Epithelial cell of proximal tubule (primary cell): Measurements from ENCODE around the gene PLEKHA3. TPM values are rescaled to one million over a fixed set of nuclear protein-coding genes. Genes with fewer than 3 reads are reported as not detected.

Experiments
- DNase-seq: peaks from one replicate; pipeline ENCODE4 v3.0.0-alpha.2; 2011; ENCODE audit warnings: low read depth
- H3K4me3 ChIP-seq: 2 replicates; pipeline ENCODE4 v1.5.1; 2011; ENCODE audit warnings: low read depth, mild to moderate bottlenecking, low read length
- total RNA-seq: library from RNA; depleted of rRNA; stranded (reverse); fragments of >200 nt; gene quantifications from 2 replicates; pipeline ENCODE4 v1.2.3, GENCODE V29; 2015
- TF ChIP-seq, protein P1 (sequence below): conservative IDR thresholded peaks from 2 replicates; pipeline ENCODE4 v1.5.1; 2012; ENCODE audit warnings: low read depth, mild to moderate bottlenecking, low read length

The PLEKHA3 gene
- total RNA-seq, 1 donor from 2014 or later, result 13.7 TPM

DNA sequence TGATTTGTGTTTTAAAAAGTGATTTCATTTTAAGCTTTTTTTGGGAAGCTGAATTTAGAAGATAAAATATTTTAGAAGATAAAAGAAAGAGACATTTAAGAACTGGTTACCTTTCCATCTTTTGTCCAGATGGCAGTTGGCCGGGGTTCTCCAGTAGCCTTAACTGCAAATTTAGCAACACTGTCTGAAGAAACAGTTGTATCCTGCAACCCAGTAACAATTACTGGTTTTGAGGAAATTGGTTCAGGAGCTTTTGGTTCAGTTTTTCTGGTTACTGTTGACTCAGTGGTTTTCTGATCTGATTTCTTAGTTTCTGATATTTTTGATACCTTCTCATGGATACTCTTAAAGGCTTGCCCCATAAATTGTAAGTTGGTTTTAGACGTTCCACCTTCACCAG lies 49.9 kb downstream of the PLEKHA3 start:
- H3K4me3 ChIP-seq, result no peak overlapping the region
- no peak for DNase-seq
- TF ChIP-seq, protein P1, sequence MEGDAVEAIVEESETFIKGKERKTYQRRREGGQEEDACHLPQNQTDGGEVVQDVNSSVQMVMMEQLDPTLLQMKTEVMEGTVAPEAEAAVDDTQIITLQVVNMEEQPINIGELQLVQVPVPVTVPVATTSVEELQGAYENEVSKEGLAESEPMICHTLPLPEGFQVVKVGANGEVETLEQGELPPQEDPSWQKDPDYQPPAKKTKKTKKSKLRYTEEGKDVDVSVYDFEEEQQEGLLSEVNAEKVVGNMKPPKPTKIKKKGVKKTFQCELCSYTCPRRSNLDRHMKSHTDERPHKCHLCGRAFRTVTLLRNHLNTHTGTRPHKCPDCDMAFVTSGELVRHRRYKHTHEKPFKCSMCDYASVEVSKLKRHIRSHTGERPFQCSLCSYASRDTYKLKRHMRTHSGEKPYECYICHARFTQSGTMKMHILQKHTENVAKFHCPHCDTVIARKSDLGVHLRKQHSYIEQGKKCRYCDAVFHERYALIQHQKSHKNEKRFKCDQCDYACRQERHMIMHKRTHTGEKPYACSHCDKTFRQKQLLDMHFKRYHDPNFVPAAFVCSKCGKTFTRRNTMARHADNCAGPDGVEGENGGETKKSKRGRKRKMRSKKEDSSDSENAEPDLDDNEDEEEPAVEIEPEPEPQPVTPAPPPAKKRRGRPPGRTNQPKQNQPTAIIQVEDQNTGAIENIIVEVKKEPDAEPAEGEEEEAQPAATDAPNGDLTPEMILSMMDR, result no peak

DNA sequence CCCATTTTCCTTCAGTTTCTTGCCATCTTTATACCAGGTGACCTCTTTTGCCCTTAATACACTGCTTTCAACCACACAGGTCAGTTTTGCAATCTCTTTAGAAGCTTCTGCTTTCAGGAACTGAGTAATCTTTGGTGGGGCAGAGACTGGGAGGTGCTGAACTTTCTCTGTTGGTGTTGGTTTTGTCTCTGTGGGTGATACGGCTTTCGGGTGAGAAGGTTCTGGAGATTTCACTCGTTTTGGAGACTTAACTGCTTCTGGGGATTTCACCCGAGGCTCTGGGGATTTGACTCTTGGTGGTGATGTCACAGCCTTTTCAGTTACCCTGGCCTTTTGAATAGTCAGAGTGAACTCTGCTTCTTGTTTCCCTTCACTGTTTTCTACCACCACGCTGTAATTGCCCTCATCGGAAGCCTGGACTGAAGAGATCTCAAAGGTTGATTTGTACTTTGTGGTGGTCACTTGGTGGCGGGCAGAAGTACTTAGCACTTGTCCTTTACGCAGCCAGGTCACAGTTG lies 50.4 kb downstream of the PLEKHA3 start:
- no peak for DNase-seq
- TF ChIP-seq, protein P1, result no peak
- H3K4me3 ChIP-seq, result no peak overlapping the region

DNA sequence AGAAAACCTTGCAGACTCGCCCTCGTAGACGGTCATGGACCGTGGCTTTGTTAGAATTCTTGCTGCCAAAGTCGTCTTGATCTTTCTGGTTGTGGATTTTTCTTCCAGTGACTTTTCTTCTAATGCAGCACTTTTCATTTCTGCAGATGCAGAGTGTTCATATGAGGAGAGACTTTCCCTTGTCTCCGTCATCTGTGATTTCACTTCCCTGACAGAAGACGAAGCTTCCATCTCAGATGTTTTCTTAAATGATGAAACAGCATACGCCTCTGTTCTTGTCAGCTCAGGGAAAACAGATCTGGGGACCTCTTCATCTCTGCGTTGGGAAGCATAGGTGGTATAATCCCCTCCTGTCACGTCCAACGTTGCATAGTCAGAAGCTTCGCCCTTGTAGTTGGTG lies 50.9 kb downstream of the PLEKHA3 start:
- TF ChIP-seq, protein P1, result no peak
- DNase-seq, result no peak
- H3K4me3 ChIP-seq, result no peak overlapping the region

DNA sequence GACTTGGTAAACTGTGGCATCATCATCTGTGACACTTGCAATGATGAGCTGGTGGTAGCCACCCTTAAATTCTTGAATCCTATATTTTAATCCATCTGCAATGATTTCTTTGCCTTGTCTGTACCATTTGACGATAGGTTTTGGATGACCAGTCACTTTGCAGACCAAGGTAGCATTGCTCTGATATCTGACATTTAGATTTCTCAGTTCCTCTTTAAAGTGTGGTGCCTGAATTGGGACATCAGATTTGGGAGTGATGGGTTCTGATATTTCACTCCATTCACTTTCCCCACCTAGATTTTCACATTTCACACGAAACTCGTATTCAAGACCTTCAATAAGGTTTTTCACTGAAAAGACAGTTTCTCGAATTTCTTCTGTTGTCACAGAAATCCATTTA lies 55.8 kb downstream of the PLEKHA3 start:
- DNase-seq, result no peak
- H3K4me3 ChIP-seq, result no peak overlapping the region
- TF ChIP-seq, protein P1, result no peak

DNA sequence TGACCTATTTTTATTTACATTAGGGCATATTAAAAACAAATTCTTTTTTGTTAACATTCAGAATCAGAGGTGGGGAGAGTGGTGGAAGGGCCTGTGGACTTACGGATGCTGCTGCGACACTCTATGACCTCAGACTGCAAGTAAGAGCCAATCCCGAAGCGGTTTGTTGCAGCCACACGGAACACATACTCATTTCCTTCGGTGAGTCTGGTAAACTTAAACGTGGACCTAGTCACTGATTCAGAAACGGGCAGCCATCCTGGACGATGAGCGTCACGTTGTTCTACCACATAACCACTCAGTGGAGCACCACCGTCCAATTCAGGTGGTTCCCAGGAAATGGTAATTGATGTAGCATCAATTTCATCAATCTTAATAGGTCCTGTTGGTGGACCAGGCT lies 61.9 kb downstream of the PLEKHA3 start:
- TF ChIP-seq, protein P1, result no peak
- DNase-seq, result no peak
- no peak overlapping the region for H3K4me3 ChIP-seq

DNA sequence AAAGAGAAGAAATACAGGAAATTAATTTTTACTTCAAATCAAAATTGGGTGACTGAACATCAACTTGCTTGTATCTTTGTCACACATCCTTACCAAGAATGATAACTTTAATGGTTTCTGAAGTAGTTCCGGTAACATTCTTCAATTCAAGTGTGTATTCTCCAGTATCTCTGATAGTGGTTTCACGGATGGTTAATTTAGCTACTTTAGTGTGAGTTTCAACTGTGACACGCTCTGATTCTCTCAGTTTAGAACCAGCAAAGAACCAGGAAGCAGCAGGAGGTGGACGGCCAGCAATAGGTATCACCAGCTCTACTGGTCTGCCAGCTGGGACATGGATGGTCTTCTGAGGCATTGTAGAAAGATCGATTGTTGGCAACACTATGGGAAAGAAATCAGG lies 62.3 kb downstream of the PLEKHA3 start:
- TF ChIP-seq, protein P1, result no peak
- no peak for DNase-seq

DNA sequence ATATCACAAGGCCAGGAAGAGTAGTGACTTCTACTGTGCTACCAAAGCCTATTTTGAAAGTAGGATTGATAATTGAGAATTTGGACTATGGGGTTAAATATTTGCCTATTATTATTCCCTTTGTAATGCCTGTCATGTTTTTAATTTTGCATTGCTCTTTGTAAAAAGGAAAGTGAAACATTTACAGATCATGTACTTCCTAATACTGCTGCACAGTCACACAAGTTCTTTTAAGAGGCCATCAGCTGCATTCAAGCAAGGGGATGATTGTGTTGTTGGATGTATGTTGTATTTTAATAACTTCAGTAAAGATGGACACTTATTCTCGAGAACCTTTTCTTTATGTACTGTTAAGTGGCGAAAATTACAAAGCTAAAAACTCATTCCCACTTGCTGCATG lies 70.1 kb downstream of the PLEKHA3 start:
- TF ChIP-seq, protein P1, result no peak
- no peak overlapping the region for H3K4me3 ChIP-seq
- DNase-seq, result no peak

More for the DNA sequence above, 62.3 kb downstream of the PLEKHA3 start:
- H3K4me3 ChIP-seq, result no peak overlapping the region
